ENCODE results near the gene PEMT. TPM values are rescaled to one million over a fixed set of nuclear protein-coding genes. Genes with fewer than 3 reads are reported as not detected.

The PEMT gene
- total and polyA plus RNA-seq, 2 of the 8 experiments (the other 6 are each of a cell fraction or from before 2014, with no cell fraction given): 42.0 to 118 TPM

DNA sequence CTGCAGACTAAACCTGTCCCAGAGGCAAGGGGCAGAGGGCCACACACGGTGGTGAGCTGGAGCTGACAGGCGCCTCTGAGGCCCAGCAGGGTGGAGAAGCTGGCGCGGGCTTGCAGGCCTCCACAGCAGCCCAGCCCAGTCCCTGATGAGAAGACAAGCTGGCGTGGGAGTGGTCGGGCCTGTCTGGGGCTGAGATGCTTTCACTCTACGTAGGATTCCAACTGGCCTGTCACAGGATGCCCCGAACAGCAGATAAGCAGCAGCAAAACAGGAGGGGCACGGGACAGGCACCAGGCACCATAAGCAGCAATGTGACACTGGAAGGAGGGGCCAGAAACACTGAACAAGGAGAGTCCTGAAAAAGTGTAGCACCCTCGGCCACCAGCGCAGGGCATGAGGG lies 40.1 kb downstream of the PEMT start (continued):
- TF ChIP-seq, protein P1, sequence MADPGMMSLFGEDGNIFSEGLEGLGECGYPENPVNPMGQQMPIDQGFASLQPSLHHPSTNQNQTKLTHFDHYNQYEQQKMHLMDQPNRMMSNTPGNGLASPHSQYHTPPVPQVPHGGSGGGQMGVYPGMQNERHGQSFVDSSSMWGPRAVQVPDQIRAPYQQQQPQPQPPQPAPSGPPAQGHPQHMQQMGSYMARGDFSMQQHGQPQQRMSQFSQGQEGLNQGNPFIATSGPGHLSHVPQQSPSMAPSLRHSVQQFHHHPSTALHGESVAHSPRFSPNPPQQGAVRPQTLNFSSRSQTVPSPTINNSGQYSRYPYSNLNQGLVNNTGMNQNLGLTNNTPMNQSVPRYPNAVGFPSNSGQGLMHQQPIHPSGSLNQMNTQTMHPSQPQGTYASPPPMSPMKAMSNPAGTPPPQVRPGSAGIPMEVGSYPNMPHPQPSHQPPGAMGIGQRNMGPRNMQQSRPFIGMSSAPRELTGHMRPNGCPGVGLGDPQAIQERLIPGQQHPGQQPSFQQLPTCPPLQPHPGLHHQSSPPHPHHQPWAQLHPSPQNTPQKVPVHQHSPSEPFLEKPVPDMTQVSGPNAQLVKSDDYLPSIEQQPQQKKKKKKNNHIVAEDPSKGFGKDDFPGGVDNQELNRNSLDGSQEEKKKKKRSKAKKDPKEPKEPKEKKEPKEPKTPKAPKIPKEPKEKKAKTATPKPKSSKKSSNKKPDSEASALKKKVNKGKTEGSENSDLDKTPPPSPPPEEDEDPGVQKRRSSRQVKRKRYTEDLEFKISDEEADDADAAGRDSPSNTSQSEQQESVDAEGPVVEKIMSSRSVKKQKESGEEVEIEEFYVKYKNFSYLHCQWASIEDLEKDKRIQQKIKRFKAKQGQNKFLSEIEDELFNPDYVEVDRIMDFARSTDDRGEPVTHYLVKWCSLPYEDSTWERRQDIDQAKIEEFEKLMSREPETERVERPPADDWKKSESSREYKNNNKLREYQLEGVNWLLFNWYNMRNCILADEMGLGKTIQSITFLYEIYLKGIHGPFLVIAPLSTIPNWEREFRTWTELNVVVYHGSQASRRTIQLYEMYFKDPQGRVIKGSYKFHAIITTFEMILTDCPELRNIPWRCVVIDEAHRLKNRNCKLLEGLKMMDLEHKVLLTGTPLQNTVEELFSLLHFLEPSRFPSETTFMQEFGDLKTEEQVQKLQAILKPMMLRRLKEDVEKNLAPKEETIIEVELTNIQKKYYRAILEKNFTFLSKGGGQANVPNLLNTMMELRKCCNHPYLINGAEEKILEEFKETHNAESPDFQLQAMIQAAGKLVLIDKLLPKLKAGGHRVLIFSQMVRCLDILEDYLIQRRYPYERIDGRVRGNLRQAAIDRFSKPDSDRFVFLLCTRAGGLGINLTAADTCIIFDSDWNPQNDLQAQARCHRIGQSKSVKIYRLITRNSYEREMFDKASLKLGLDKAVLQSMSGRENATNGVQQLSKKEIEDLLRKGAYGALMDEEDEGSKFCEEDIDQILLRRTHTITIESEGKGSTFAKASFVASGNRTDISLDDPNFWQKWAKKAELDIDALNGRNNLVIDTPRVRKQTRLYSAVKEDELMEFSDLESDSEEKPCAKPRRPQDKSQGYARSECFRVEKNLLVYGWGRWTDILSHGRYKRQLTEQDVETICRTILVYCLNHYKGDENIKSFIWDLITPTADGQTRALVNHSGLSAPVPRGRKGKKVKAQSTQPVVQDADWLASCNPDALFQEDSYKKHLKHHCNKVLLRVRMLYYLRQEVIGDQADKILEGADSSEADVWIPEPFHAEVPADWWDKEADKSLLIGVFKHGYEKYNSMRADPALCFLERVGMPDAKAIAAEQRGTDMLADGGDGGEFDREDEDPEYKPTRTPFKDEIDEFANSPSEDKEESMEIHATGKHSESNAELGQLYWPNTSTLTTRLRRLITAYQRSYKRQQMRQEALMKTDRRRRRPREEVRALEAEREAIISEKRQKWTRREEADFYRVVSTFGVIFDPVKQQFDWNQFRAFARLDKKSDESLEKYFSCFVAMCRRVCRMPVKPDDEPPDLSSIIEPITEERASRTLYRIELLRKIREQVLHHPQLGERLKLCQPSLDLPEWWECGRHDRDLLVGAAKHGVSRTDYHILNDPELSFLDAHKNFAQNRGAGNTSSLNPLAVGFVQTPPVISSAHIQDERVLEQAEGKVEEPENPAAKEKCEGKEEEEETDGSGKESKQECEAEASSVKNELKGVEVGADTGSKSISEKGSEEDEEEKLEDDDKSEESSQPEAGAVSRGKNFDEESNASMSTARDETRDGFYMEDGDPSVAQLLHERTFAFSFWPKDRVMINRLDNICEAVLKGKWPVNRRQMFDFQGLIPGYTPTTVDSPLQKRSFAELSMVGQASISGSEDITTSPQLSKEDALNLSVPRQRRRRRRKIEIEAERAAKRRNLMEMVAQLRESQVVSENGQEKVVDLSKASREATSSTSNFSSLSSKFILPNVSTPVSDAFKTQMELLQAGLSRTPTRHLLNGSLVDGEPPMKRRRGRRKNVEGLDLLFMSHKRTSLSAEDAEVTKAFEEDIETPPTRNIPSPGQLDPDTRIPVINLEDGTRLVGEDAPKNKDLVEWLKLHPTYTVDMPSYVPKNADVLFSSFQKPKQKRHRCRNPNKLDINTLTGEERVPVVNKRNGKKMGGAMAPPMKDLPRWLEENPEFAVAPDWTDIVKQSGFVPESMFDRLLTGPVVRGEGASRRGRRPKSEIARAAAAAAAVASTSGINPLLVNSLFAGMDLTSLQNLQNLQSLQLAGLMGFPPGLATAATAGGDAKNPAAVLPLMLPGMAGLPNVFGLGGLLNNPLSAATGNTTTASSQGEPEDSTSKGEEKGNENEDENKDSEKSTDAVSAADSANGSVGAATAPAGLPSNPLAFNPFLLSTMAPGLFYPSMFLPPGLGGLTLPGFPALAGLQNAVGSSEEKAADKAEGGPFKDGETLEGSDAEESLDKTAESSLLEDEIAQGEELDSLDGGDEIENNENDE (IDR thresholded peaks at IDR 0.05; ENCODE audit: insufficient replicate concordance, low read length): no peak
- TF ChIP-seq SP2 (IDR thresholded peaks at IDR 0.05; ENCODE audit: low read length) (no peak), CHD2 (IDR thresholded peaks at IDR 0.05; ENCODE audit: low read length) (no peak), CTBP2 (IDR thresholded peaks at IDR 0.05; ENCODE audit: borderline replicate concordance, insufficient read depth, insufficient read length, low read length) (no peak)
- TF ChIP-seq, protein P2, sequence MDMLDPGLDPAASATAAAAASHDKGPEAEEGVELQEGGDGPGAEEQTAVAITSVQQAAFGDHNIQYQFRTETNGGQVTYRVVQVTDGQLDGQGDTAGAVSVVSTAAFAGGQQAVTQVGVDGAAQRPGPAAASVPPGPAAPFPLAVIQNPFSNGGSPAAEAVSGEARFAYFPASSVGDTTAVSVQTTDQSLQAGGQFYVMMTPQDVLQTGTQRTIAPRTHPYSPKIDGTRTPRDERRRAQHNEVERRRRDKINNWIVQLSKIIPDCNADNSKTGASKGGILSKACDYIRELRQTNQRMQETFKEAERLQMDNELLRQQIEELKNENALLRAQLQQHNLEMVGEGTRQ (IDR thresholded peaks at IDR 0.05; ENCODE audit: low read length): no peak

Data from H1 (cell line).